ENCODE measurements around the gene MRPS9.

DNA sequence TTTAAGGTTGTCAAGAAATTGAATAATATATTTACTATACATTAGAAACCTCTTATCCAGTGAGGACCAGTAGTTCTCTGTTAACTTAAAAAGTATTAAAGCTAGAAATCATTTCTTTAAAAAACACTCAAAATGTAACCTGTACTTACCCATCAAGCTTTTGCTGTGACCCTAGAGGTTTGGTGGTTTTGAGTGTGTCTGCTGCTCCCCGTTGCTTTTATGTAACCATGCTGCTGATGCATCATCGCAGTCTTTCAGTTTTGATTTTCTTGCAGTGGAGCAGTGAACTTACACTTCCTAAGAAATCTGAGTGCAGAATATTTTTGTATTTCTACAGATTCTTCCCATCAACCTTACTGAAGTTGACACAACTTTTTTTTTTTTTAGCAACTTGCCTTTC, 34.2 kb downstream of the MRPS9 start:
- TF ChIP-seq, protein P1, sequence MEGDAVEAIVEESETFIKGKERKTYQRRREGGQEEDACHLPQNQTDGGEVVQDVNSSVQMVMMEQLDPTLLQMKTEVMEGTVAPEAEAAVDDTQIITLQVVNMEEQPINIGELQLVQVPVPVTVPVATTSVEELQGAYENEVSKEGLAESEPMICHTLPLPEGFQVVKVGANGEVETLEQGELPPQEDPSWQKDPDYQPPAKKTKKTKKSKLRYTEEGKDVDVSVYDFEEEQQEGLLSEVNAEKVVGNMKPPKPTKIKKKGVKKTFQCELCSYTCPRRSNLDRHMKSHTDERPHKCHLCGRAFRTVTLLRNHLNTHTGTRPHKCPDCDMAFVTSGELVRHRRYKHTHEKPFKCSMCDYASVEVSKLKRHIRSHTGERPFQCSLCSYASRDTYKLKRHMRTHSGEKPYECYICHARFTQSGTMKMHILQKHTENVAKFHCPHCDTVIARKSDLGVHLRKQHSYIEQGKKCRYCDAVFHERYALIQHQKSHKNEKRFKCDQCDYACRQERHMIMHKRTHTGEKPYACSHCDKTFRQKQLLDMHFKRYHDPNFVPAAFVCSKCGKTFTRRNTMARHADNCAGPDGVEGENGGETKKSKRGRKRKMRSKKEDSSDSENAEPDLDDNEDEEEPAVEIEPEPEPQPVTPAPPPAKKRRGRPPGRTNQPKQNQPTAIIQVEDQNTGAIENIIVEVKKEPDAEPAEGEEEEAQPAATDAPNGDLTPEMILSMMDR (conservative IDR thresholded peaks at IDR 0.05; ENCODE audit: low read depth in 2 of 2): no peak
- TF ChIP-seq POLR2AphosphoS5 (IDR thresholded peaks at IDR 0.05; ENCODE audit: low read depth) (no peak), EZH2phosphoT487 (IDR thresholded peaks at IDR 0.05; ENCODE audit: unreplicated experiment) (no peak), EZH2 (IDR thresholded peaks at IDR 0.05; ENCODE audit: low read depth, unreplicated experiment) (no peak)

Data from GM23338 (cell line).